T-helper 22 cell (primary cell): ENCODE results near the gene ABCC4.
"Not testable (repeated sequence)": the region's sequence is repeated elsewhere in the genome, so short reads cannot be mapped to it uniquely, and the experiment has no call there.

Source experiments
- DNase-seq: peaks from one replicate; pipeline ENCODE4 v3.0.0-alpha.2; 2020; ENCODE audit warnings: low read depth

ABCC4 gene

GRCh38 chr13:95195146-95195545 lies 106.1 kb downstream of the ABCC4 start:
- DNase-seq: no peak

- DNase-seq: no peak
These were observed 107.6 kb downstream of the ABCC4 start for GRCh38 chr13:95193509-95194230.

GRCh38 chr13:95192998-95193397 lies 108.3 kb downstream of the ABCC4 start:
- no peak for DNase-seq

- DNase-seq: not testable (repeated sequence)
These were observed 108.7 kb downstream of the ABCC4 start for GRCh38 chr13:95192564-95192945.

GRCh38 chr13:95191821-95192563 lies 109.3 kb downstream of the ABCC4 start:
- DNase-seq: no peak

GRCh38 chr13:95188128-95188527 lies 113.1 kb downstream of the ABCC4 start:
- DNase-seq: no peak

- DNase-seq: peak; percentile 52
These were observed 115.4 kb downstream of the ABCC4 start for GRCh38 chr13:95185851-95186250.

GRCh38 chr13:95185311-95185710 lies 115.9 kb downstream of the ABCC4 start:
- no peak for DNase-seq

GRCh38 chr13:95184317-95184716 lies 116.9 kb downstream of the ABCC4 start:
- DNase-seq: no peak

- DNase-seq: no peak
These were observed 118.5 kb downstream of the ABCC4 start for GRCh38 chr13:95182570-95183265.

- no peak for DNase-seq
These were observed 119.7 kb downstream of the ABCC4 start for GRCh38 chr13:95181586-95181985.

- DNase-seq: no peak
These were observed 120.6 kb downstream of the ABCC4 start for GRCh38 chr13:95180513-95181245.

- DNase-seq: no peak
These were observed 124.5 kb downstream of the ABCC4 start for GRCh38 chr13:95176611-95177259.

- no peak for DNase-seq
These were observed 126.7 kb downstream of the ABCC4 start for GRCh38 chr13:95174517-95174916.

GRCh38 chr13:95168191-95168590 lies 133.1 kb downstream of the ABCC4 start:
- no peak for DNase-seq

- DNase-seq: not testable (repeated sequence)
These were observed 134.2 kb downstream of the ABCC4 start for GRCh38 chr13:95167003-95167402.

GRCh38 chr13:95164830-95165229 lies 136.4 kb downstream of the ABCC4 start:
- no peak for DNase-seq

- no peak for DNase-seq
These were observed 140.9 kb downstream of the ABCC4 start for GRCh38 chr13:95160112-95160906.

- no peak for DNase-seq
These were observed 141.8 kb downstream of the ABCC4 start for GRCh38 chr13:95159458-95159857.

- DNase-seq: no peak
These were observed 145.0 kb downstream of the ABCC4 start for GRCh38 chr13:95156208-95156607.

- no peak for DNase-seq
These were observed 145.7 kb downstream of the ABCC4 start for GRCh38 chr13:95155504-95155903.
